OCI-LY3 (cell line): ENCODE data around the gene FEZF1.

Experiments
- H2AFZ ChIP-seq: fragments of 200-600, 300-600 bp; shearing (Covaris generic); 2 replicates; pipeline ENCODE4 v1.6.0; 2014; ENCODE audit warnings: antibody characterized with exemption, low read depth, low read length
- H3K27ac ChIP-seq: fragments of 200-600, 300-600 bp; sonication (generic); 2 replicates; pipeline ENCODE4 v1.5.1; 2014; ENCODE audit warnings: mild to moderate bottlenecking, low read length, moderate library complexity, mixed read lengths
- H3K27me3 ChIP-seq: fragments of 200-600, 300-600 bp; sonication (generic); 2 replicates; pipeline ENCODE4 v1.6.1; 2014; ENCODE audit warnings: low read depth, low read length, mixed read lengths
- H3K36me3 ChIP-seq: fragments of 200-600, 300-600 bp; sonication (generic); replicated peaks from 2 replicates; pipeline ENCODE3; 2014; ENCODE audit warnings: low read depth, low read length, mixed read lengths
- H3K4me1 ChIP-seq: fragments of 300-600, 200-600 bp; sonication (generic); 2 replicates; pipeline ENCODE4 v1.6.1; 2014; ENCODE audit warnings: low read length, mixed read lengths
- H3K4me2 ChIP-seq: fragments of 200-600, 300-600 bp; sonication (generic); 2 replicates; pipeline ENCODE4 v1.6.1; 2014; ENCODE audit warnings: low read length, mixed read lengths
- H3K4me3 ChIP-seq: fragments of 300-600, 200-600 bp; sonication (generic); 2 replicates; pipeline ENCODE4 v1.5.1; 2014; ENCODE audit warnings: antibody characterized with exemption, mild to moderate bottlenecking, low read length, moderate library complexity
- H3K79me2 ChIP-seq: fragments of 300-600, 200-600 bp; shearing (Covaris generic); 2 replicates; pipeline ENCODE4 v1.6.1; 2014; ENCODE audit warnings: mild to moderate bottlenecking, low read length, mixed read lengths
- H3K9ac ChIP-seq: fragments of 300-600, 200-600 bp; shearing (Covaris generic); 2 replicates; pipeline ENCODE4 v1.6.0; 2014; ENCODE audit warnings: mild to moderate bottlenecking, low read length, moderate library complexity
- H3K9me3 ChIP-seq: fragments of 200-600, 300-600 bp; shearing (Covaris generic); 2 replicates; pipeline ENCODE4 v1.6.1; 2014; ENCODE audit warnings: low read length, mixed read lengths; ENCODE audit not compliant: insufficient read depth
- H4K20me1 ChIP-seq: fragments of 200-600, 300-600 bp; sonication (generic); 2 replicates; pipeline ENCODE4 v1.6.1; 2016; ENCODE audit warnings: low read length, mixed read lengths; ENCODE audit not compliant: insufficient read depth
- CTCF ChIP-seq: fragments of 200-600, 300-600 bp; sonication (generic); IDR thresholded peaks from 2 replicates; pipeline ENCODE4 v1.5.1; 2014; ENCODE audit warnings: antibody characterized with exemption, low read length, low read depth
- EZH2phosphoT487 ChIP-seq: fragments of 200-600 bp; shearing (Covaris generic); IDR thresholded peaks from 2 replicates; pipeline ENCODE4 v1.6.1; 2018; ENCODE audit warnings: antibody characterized with exemption, mixed run types, low read depth

FEZF1 gene

GRCh38 chr7:122311050-122311700, 6.6 kb upstream of the FEZF1 start:
- H3K79me2 ChIP-seq = no peaks in the 10 kb centered on the region
- H4K20me1 ChIP-seq = no peaks in the 10 kb centered on the region
- H3K4me3 ChIP-seq = no peak overlapping the region
- TF ChIP-seq CTCF = no peak
- no peak for TF ChIP-seq EZH2phosphoT487
- no peaks in the 10 kb centered on the region for H3K27me3 ChIP-seq
- H3K9ac ChIP-seq = no peak overlapping the region
- no peaks in the 10 kb centered on the region for H3K4me1 ChIP-seq
- no peak overlapping the region for H2AFZ ChIP-seq
- no peak overlapping the region for H3K4me2 ChIP-seq
- no peaks in the 10 kb centered on the region for H3K9me3 ChIP-seq
- H3K27ac ChIP-seq = no peak overlapping the region
- no peaks in the 10 kb centered on the region for H3K36me3 ChIP-seq

- no peak overlapping the region for H3K9ac ChIP-seq
- H3K4me3 ChIP-seq = no peak overlapping the region
- H3K4me2 ChIP-seq = no peak overlapping the region
These were observed 5.8 kb upstream of the FEZF1 start for GRCh38 chr7:122310119-122311021.

GRCh38 chr7:122309421-122309820, 4.9 kb upstream of the FEZF1 start:
- H3K9me3 ChIP-seq = no peaks in the 10 kb centered on the region
- no peak overlapping the region for H2AFZ ChIP-seq
- no peaks in the 10 kb centered on the region for H3K27me3 ChIP-seq
- H3K79me2 ChIP-seq = no peaks in the 10 kb centered on the region
- no peaks in the 10 kb centered on the region for H3K36me3 ChIP-seq
- H3K4me1 ChIP-seq = no peaks in the 10 kb centered on the region
- no peak overlapping the region for H3K27ac ChIP-seq
- H3K9ac ChIP-seq = no peak overlapping the region
- H3K4me2 ChIP-seq = no peak overlapping the region
- no peak for TF ChIP-seq EZH2phosphoT487
- no peak for TF ChIP-seq CTCF
- no peak overlapping the region for H3K4me3 ChIP-seq
- H4K20me1 ChIP-seq = no peaks in the 10 kb centered on the region

More at GRCh38 chr7:122310119-122311021, 5.8 kb upstream of the FEZF1 start:
- Histone ChIP-seq H3K4me1 (no peaks in the 10 kb centered on the region), H2AFZ (no peak overlapping the region), H4K20me1 (no peaks in the 10 kb centered on the region), H3K9me3 (no peaks in the 10 kb centered on the region), H3K27me3 (no peaks in the 10 kb centered on the region), H3K27ac (no peak overlapping the region), H3K79me2 (no peaks in the 10 kb centered on the region), H3K36me3 (no peaks in the 10 kb centered on the region)
- TF ChIP-seq EZH2phosphoT487 (no peak), CTCF (no peak)

- Histone ChIP-seq H3K9ac (no peak overlapping the region), H3K4me2 (no peak overlapping the region), H3K27ac (no peak overlapping the region), H3K9me3 (no peaks in the 10 kb centered on the region), H3K4me1 (no peaks in the 10 kb centered on the region), H3K27me3 (no peaks in the 10 kb centered on the region), H3K4me3 (no peak overlapping the region), H3K36me3 (no peaks in the 10 kb centered on the region), H3K79me2 (no peaks in the 10 kb centered on the region), H2AFZ (no peak overlapping the region), H4K20me1 (no peaks in the 10 kb centered on the region)
- TF ChIP-seq CTCF = no peak
- no peak for TF ChIP-seq EZH2phosphoT487
These were observed 2.7 kb upstream of the FEZF1 start for GRCh38 chr7:122307228-122307621.
